ENCODE results near the gene GLIS1.

- TF ChIP-seq CREB1 (CRISPR knock-in tag; IDR thresholded peaks at IDR 0.05; ENCODE audit: low read depth) (no peak), CTCF (conservative IDR thresholded peaks at IDR 0.05; ENCODE audit: low read depth in 2 of 2) (no peak), POLR2AphosphoS5 (IDR thresholded peaks at IDR 0.05; ENCODE audit: low read depth) (no peak), EZH2 (IDR thresholded peaks at IDR 0.05; ENCODE audit: low read depth, unreplicated experiment) (no peak), EZH2phosphoT487 (IDR thresholded peaks at IDR 0.05; ENCODE audit: unreplicated experiment) (no peak), JUNB (IDR thresholded peaks at IDR 0.05; ENCODE audit: unreplicated experiment) (no peak), ZNF331 (CRISPR knock-in tag; IDR thresholded peaks at IDR 0.05; ENCODE audit: low read depth) (no peak), REST (IDR thresholded peaks at IDR 0.05; ENCODE audit: unreplicated experiment) (no peak), ZNF114 (CRISPR knock-in tag; IDR thresholded peaks at IDR 0.05) (no peak), STAT1 (IDR thresholded peaks at IDR 0.05; ENCODE audit: unreplicated experiment) (no peak), ETS1 (IDR thresholded peaks at IDR 0.05) (no peak)
Observed at GRCh38 chr1:53687901-53688300, 51.1 kb downstream of the GLIS1 start.

All from GM23338 (cell line).